SK-N-SH treated with all-trans-retinoic acid at 6 μM for 48 hours (cell line): ENCODE measurements around the gene CSF2.

Source experiments
- ATAC-seq: fragments of 200-7000 bp; cut with Tn5 transposase; 3 replicates; pipeline ENCODE4 v1.9.1; 2020; ENCODE audit warnings: mild to moderate bottlenecking, moderate library complexity
- BACH2 ChIP-seq: fragments of 250-450 bp; sonication (Bioruptor Pico); IDR thresholded peaks from 2 replicates; pipeline ENCODE4 v1.9.0; 2021; ENCODE audit warnings: mild to moderate bottlenecking, borderline replicate concordance
- CREB5 ChIP-seq: fragments of 250-450 bp; sonication (Bioruptor Pico); IDR thresholded peaks from 2 replicates; pipeline ENCODE4 v1.5.1; 2020; ENCODE audit warnings: low read depth, mild to moderate bottlenecking, moderate library complexity
- CSDC2 ChIP-seq: fragments of 250-450 bp; sonication (Bioruptor Pico); IDR thresholded peaks from 2 replicates; pipeline ENCODE4 v1.5.0; 2020; ENCODE audit warnings: mild to moderate bottlenecking, moderate library complexity
- ESRRG ChIP-seq: fragments of 250-450 bp; sonication (Bioruptor Pico); IDR thresholded peaks from 2 replicates; pipeline ENCODE4 v1.6.1; 2021; ENCODE audit warnings: mild to moderate bottlenecking
- GLIS3 ChIP-seq: fragments of 250-450 bp; sonication (Bioruptor Pico); IDR thresholded peaks from 2 replicates; pipeline ENCODE4 v1.5.0; 2020; ENCODE audit warnings: mild to moderate bottlenecking, moderate library complexity
- ISL1 ChIP-seq: fragments of 250-450 bp; sonication (Bioruptor Pico); IDR thresholded peaks from 2 replicates; pipeline ENCODE4 v2.1.2; 2022; ENCODE audit warnings: mild to moderate bottlenecking, moderate library complexity
- OSR1 ChIP-seq: fragments of 250-450 bp; sonication (Bioruptor Pico); IDR thresholded peaks from 2 replicates; pipeline ENCODE4 v1.8.0; 2022; ENCODE audit warnings: moderate library complexity, mild to moderate bottlenecking, inconsistent platforms
- PATZ1 ChIP-seq: fragments of 250-450 bp; sonication (Bioruptor Pico); IDR thresholded peaks from 2 replicates; pipeline ENCODE4 v1.8.0; 2020; ENCODE audit warnings: mild to moderate bottlenecking, moderate library complexity, borderline replicate concordance
- PPARA ChIP-seq: fragments of 250-450 bp; sonication (Bioruptor Pico); IDR thresholded peaks from 2 replicates; pipeline ENCODE4 v1.5.0; 2020; ENCODE audit warnings: mild to moderate bottlenecking, borderline replicate concordance
- RARB ChIP-seq: fragments of 250-450 bp; sonication (Bioruptor Pico); IDR thresholded peaks from 2 replicates; pipeline ENCODE4 v1.8.0; 2021; ENCODE audit warnings: mild to moderate bottlenecking, moderate library complexity
- SNAI2 ChIP-seq: fragments of 250-450 bp; sonication (Bioruptor Pico); IDR thresholded peaks from 2 replicates; pipeline ENCODE4 v1.5.0; 2020; ENCODE audit warnings: mild to moderate bottlenecking, moderate library complexity
- TCF4 ChIP-seq: fragments of 250-450 bp; sonication (Bioruptor Pico); IDR thresholded peaks from 2 replicates; pipeline ENCODE4 v1.8.0; 2021; ENCODE audit warnings: mild to moderate bottlenecking, moderate library complexity, borderline replicate concordance
- TSHZ2 ChIP-seq: fragments of 250-450 bp; sonication (Bioruptor Pico); IDR thresholded peaks from 2 replicates; pipeline ENCODE4 v1.5.0; 2020; ENCODE audit warnings: mild to moderate bottlenecking, moderate library complexity
- ZC3H10 ChIP-seq: fragments of 250-450 bp; sonication (Bioruptor Pico); IDR thresholded peaks from 2 replicates; pipeline ENCODE4 v1.5.1; 2021; ENCODE audit warnings: mild to moderate bottlenecking, moderate library complexity
- ZFP3 ChIP-seq: fragments of 250-450 bp; sonication (Bioruptor Pico); IDR thresholded peaks from 2 replicates; pipeline ENCODE4 v1.5.0; 2020; ENCODE audit warnings: mild to moderate bottlenecking, moderate library complexity
- ZFP30 ChIP-seq: fragments of 450-650 bp; formaldehyde crosslinking; IDR thresholded peaks from 2 replicates; pipeline ENCODE4 v1.5.0; 2022; ENCODE audit warnings: mild to moderate bottlenecking, moderate library complexity
- ZNF565 ChIP-seq: fragments of 450-650 bp; formaldehyde crosslinking; conservative IDR thresholded peaks from 2 replicates; pipeline ENCODE4 v1.5.0; 2020; ENCODE audit warnings: low read depth, mild to moderate bottlenecking, moderate library complexity
- ZNF70 ChIP-seq: fragments of 450-650 bp; formaldehyde crosslinking; IDR thresholded peaks from 2 replicates; pipeline ENCODE4 v1.5.0; 2020; ENCODE audit warnings: mild to moderate bottlenecking, moderate library complexity
- ZNF8 ChIP-seq: fragments of 450-650 bp; formaldehyde crosslinking; IDR thresholded peaks from 2 replicates; pipeline ENCODE4 v1.5.0; 2020; ENCODE audit warnings: mild to moderate bottlenecking, moderate library complexity

CSF2 gene

GRCh38 chr5:132054031-132054696 lies 19.4 kb upstream of the CSF2 start:
- ATAC-seq = no peak

GRCh38 chr5:132054697-132055440 lies 18.7 kb upstream of the CSF2 start:
- TF ChIP-seq SNAI2 = no peak
- no peak for ATAC-seq

More at GRCh38 chr5:132054031-132054696, 19.4 kb upstream of the CSF2 start:
- TF ChIP-seq SNAI2 = no peak
- TF ChIP-seq RARB (CRISPR knock-in tag) = no peak
- TF ChIP-seq CREB5 (CRISPR knock-in tag) = no peak
- TF ChIP-seq ZNF8 = no peak
- TF ChIP-seq ISL1 (CRISPR knock-in tag) = no peak
- TF ChIP-seq GLIS3 = no peak
- TF ChIP-seq CSDC2 (CRISPR knock-in tag) = no peak
- TF ChIP-seq OSR1 (CRISPR knock-in tag) = no peak
- TF ChIP-seq, all 23 proteins: peak for 0

GRCh38 chr5:132055441-132055807 lies 18.2 kb upstream of the CSF2 start:
- ATAC-seq = no peak
- TF ChIP-seq OSR1 (CRISPR knock-in tag) (no peak), ZFP3 (CRISPR knock-in tag) (no peak), PATZ1 (CRISPR knock-in tag) (no peak), RARB (CRISPR knock-in tag) (no peak)

- no peak for ATAC-seq
- TF ChIP-seq ZFP30 = no peak
- no peak for TF ChIP-seq ZNF70 (CRISPR knock-in tag)
- TF ChIP-seq TSHZ2 = no peak
- TF ChIP-seq GLIS3 = no peak
- no peak for TF ChIP-seq OSR1 (CRISPR knock-in tag)
- no peak for TF ChIP-seq PPARA (CRISPR knock-in tag)
- no peak for TF ChIP-seq ESRRG
- TF ChIP-seq ZC3H10 (CRISPR knock-in tag) = no peak
- TF ChIP-seq, all 23 proteins: peak for 0
Measured at GRCh38 chr5:132055808-132056609, 17.6 kb upstream of the CSF2 start.

GRCh38 chr5:132056610-132057497 lies 16.7 kb upstream of the CSF2 start:
- no peak for ATAC-seq
- TF ChIP-seq TSHZ2 (no peak), SNAI2 (no peak), ZFP3 (CRISPR knock-in tag) (no peak), BACH2 (no peak), TCF4 (no peak), OSR1 (CRISPR knock-in tag) (no peak), ZNF565 (no peak), ISL1 (CRISPR knock-in tag) (no peak), ZNF8 (no peak), PPARA (CRISPR knock-in tag) (no peak), PATZ1 (CRISPR knock-in tag) (no peak), RARB (CRISPR knock-in tag) (no peak), ZNF70 (CRISPR knock-in tag) (no peak)
